GM19455 (cell line): ENCODE measurements around the gene RPL3.
A peak's percentile ranks its signal among the peaks of the same experiment; 100 is the strongest.

Experiments
- ATAC-seq: cut with Tn5 transposase; IDR thresholded peaks from one replicate; pipeline ENCODE4 v1.9.1; 2021; ENCODE audit not compliant: unreplicated experiment

RPL3 gene

GRCh38 chr22:39284142-39284980 is 35.1 kb downstream of the RPL3 start:
- ATAC-seq, result no peak

GRCh38 chr22:39283322-39284141 is 35.9 kb downstream of the RPL3 start:
- ATAC-seq, result no peak

- no peak for ATAC-seq
Observed at GRCh38 chr22:39282645-39283321, 36.6 kb downstream of the RPL3 start.

GRCh38 chr22:39281126-39281525 is 38.3 kb downstream of the RPL3 start:
- no peak for ATAC-seq

GRCh38 chr22:39280250-39280649 is 39.2 kb downstream of the RPL3 start:
- ATAC-seq, result no peak

- no peak for ATAC-seq
Observed at GRCh38 chr22:39279170-39279850, 40.1 kb downstream of the RPL3 start.

- no peak for ATAC-seq
Observed at GRCh38 chr22:39278040-39278439, 41.4 kb downstream of the RPL3 start.

- no peak for ATAC-seq
Observed at GRCh38 chr22:39277142-39277607, 42.2 kb downstream of the RPL3 start.

GRCh38 chr22:39276440-39277141 is 42.8 kb downstream of the RPL3 start:
- no peak for ATAC-seq

- ATAC-seq, result no peak
Observed at GRCh38 chr22:39275814-39276439, 43.5 kb downstream of the RPL3 start.

- ATAC-seq, result no peak
Observed at GRCh38 chr22:39273950-39274887, 45.2 kb downstream of the RPL3 start.

GRCh38 chr22:39270792-39271191 is 48.6 kb downstream of the RPL3 start:
- ATAC-seq, result no peak

GRCh38 chr22:39270280-39270679 is 49.1 kb downstream of the RPL3 start:
- no peak for ATAC-seq

- ATAC-seq, result no peak
Observed at GRCh38 chr22:39269095-39269790, 50.2 kb downstream of the RPL3 start.

- no peak for ATAC-seq
Observed at GRCh38 chr22:39268645-39269044, 50.8 kb downstream of the RPL3 start.

- no peak for ATAC-seq
Observed at GRCh38 chr22:39267974-39268373, 51.4 kb downstream of the RPL3 start.

GRCh38 chr22:39266398-39267030 is 52.9 kb downstream of the RPL3 start:
- peak; percentile 74 for ATAC-seq
